Measurements from ENCODE around the gene PHF11.

DNA sequence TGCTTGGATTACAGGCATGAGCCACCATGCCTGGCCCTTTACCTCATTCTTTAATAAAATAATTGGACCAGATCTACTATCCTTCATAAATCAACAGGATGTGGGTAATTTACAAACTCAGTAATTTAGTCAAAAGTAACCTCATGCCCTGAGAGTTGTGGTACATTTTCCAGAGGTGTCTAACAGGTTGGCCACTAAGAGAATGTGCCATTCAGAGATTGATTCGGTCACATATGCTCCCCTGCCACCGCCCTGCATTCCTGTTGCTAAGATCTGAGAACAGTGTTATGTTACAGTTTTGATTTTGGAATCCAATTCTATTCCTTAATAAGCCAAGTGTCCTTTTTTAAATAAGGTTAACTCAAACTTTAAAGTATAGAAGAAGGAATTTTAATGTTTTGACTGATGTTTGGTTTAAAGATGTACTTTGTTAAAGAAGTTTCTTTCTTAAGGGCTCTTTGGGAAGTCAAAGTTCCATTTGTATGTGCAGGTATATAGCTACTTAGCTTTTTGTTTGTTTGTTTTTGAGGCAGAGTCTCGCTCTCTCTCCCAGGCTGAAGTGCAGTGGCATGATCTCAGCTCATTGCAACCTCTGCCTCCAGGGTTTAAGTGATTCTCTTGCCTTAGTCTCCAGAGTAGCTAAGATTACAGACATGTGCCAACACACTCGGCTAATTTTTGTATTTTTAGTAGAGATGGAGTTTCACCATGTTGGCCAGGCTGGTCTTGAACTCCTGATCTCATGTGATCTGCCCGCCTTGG, 29.2 kb downstream of the PHF11 start:
- TF ChIP-seq CTCF (conservative IDR thresholded peaks at IDR 0.05) (no peak), ZFX (IDR thresholded peaks at IDR 0.05) (no peak)
